ENCODE results near the gene MAPRE3. TPM values are rescaled to one million over a fixed set of nuclear protein-coding genes. Genes with fewer than 3 reads are reported as not detected.

The MAPRE3 gene
- total and polyA plus RNA-seq, 10 donors = 5.2 to 17.9 (median 11.9) TPM

DNA sequence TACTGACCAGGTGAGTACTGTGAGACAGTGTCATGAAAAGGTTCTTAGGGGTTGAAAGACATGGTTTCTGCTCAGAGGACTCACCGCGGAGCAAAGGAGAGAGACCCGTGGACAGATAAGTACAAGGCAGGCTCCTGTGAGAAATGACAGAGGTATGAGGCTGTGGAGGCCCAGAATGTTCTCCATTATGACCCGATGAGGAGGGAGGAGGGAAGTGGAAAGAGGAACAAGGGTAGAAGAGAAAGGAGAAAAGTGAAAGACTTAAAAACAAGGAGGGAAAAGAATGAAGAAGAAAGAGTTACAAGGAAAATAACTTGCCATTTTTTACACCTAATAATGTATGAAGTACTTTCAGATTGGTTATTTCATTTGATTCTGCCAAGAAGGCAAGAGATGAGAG is 29.8 kb downstream of the MAPRE3 start:
- H3K4me1 ChIP-seq = peaks cover 0 to 4% (median 0%) of the 10 kb centered on the region in 6 donors
- H3K36me3 ChIP-seq = no peaks in the 10 kb centered on the region
- TF ChIP-seq, protein P1, sequence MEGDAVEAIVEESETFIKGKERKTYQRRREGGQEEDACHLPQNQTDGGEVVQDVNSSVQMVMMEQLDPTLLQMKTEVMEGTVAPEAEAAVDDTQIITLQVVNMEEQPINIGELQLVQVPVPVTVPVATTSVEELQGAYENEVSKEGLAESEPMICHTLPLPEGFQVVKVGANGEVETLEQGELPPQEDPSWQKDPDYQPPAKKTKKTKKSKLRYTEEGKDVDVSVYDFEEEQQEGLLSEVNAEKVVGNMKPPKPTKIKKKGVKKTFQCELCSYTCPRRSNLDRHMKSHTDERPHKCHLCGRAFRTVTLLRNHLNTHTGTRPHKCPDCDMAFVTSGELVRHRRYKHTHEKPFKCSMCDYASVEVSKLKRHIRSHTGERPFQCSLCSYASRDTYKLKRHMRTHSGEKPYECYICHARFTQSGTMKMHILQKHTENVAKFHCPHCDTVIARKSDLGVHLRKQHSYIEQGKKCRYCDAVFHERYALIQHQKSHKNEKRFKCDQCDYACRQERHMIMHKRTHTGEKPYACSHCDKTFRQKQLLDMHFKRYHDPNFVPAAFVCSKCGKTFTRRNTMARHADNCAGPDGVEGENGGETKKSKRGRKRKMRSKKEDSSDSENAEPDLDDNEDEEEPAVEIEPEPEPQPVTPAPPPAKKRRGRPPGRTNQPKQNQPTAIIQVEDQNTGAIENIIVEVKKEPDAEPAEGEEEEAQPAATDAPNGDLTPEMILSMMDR (IDR thresholded peaks at IDR 0.05 in 8 of 11, conservative IDR thresholded peaks at IDR 0.05 in 3 of 11) = no peak
- TF ChIP-seq POLR2AphosphoS5 (IDR thresholded peaks at IDR 0.05) (no peak), POLR2A (IDR thresholded peaks at IDR 0.05) (no peak)
- no peak overlapping the region for H3K4me3 ChIP-seq
- no peak overlapping the region for H3K27ac ChIP-seq
- intact Hi-C loops (cut with DNase I; ENCODE audit: low total_unique reads) = no loop called here
- DNase-seq = no peak
- 62 to 71% (median 66%) methylated on average over 4 of the region's 4 CpGs for WGBS, 5 donors
- no peaks in the 10 kb centered on the region for H3K27me3 ChIP-seq (replicated peaks in 1 of 7)
- no peaks in the 10 kb centered on the region for H3K9me3 ChIP-seq

DNA sequence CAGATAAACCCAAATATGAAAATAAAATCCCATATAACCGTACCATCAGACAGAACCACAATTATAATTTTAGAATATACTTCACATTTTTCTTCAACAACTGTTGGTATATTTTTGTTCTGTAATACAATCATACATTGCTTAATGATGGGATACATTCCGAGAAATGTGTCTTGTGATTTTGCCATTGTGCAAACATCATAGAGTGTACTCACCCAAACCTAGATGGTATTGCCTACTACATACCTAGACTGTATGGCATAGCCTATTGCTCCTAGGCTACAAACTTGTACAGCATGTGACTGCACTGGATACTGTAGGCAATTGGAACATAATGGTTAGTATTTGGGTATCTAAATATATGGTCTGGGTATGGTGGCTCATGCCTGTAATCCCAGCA is 30.6 kb downstream of the MAPRE3 start:
- Histone ChIP-seq H3K36me3 (no peaks in the 10 kb centered on the region), H3K4me3 (no peak overlapping the region), H3K27me3 (replicated peaks in 1 of 7) (no peaks in the 10 kb centered on the region), H3K27ac (no peak overlapping the region), H3K9me3 (no peaks in the 10 kb centered on the region), H3K4me1 (peaks cover 0 to 4% (median 0%) of the 10 kb centered on the region in 6 donors)
- 92 to 98% (median 95%) methylated on average over 2 of the region's 2 CpGs for WGBS, 5 donors
- TF ChIP-seq POLR2A (IDR thresholded peaks at IDR 0.05) = no peak
- TF ChIP-seq POLR2AphosphoS5 (IDR thresholded peaks at IDR 0.05) = no peak
- TF ChIP-seq, protein P1 (IDR thresholded peaks at IDR 0.05 in 8 of 11, conservative IDR thresholded peaks at IDR 0.05 in 3 of 11) = no peak
- DNase-seq = no peak
- intact Hi-C loops (cut with DNase I; ENCODE audit: low total_unique reads) = no loop called here

DNA sequence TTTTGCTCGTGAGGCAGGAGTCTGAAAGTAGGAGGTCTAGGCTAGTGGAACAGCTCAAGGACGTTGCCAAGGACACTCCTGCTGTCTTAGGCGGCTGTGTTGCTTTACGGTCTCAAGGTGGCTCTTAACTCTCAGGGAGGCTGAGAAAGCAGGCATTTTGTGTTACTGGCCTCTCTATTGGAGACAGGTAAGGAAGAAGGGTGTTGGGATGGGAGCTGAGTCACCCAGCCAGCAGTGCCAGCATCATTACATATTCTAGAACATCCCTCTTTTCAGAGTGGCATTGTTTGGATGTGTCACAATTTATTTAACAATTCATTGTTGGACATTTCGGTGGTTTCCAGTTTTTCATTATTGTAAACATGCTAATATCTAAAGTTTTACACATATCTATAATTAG is 31.5 kb downstream of the MAPRE3 start:
- WGBS, 5 donors = 65 to 82% (median 76%) methylated on average over 5 of the region's 5 CpGs
- H3K27me3 ChIP-seq (replicated peaks in 1 of 7) = no peaks in the 10 kb centered on the region
- no peaks in the 10 kb centered on the region for H3K36me3 ChIP-seq
- H3K4me3 ChIP-seq = no peak overlapping the region
- H3K4me1 ChIP-seq = peaks cover 0 to 4% (median 0%) of the 10 kb centered on the region in 6 donors
- DNase-seq = no peak
- H3K9me3 ChIP-seq = no peaks in the 10 kb centered on the region
- TF ChIP-seq, protein P1 (IDR thresholded peaks at IDR 0.05 in 8 of 11, conservative IDR thresholded peaks at IDR 0.05 in 3 of 11) = no peak
- no peak for TF ChIP-seq POLR2AphosphoS5 (IDR thresholded peaks at IDR 0.05)
- TF ChIP-seq POLR2A (IDR thresholded peaks at IDR 0.05) = no peak
- intact Hi-C loops (cut with DNase I; ENCODE audit: low total_unique reads) = no loop called here
- H3K27ac ChIP-seq = no peak overlapping the region

DNA sequence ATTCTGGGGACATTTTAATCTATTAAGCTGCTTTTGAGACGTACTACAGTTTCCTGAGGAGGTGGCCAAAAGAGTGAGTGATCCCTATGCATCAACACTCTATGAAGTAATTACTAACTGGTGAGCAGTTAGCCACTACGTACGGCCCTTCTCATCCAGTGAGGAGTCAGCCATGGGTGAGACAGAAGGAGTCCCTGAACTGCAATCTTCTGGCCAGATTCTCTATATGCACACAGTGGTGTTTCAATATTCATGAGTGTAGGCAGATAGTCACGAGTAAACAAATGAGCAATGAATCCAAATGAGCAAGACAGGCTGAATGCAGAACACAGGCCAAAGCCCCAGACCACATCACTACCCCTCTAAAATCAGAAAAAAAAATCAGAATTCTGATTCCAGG is 32.6 kb downstream of the MAPRE3 start:
- TF ChIP-seq, protein P1 (IDR thresholded peaks at IDR 0.05 in 8 of 11, conservative IDR thresholded peaks at IDR 0.05 in 3 of 11) = no peak
- TF ChIP-seq POLR2AphosphoS5 (IDR thresholded peaks at IDR 0.05) = no peak
- TF ChIP-seq POLR2A (IDR thresholded peaks at IDR 0.05) = no peak
- Histone ChIP-seq H3K36me3 (no peaks in the 10 kb centered on the region), H3K27me3 (replicated peaks in 1 of 7) (no peaks in the 10 kb centered on the region), H3K4me1 (peaks cover 0 to 5% (median 0%) of the 10 kb centered on the region in 6 donors), H3K9me3 (no peaks in the 10 kb centered on the region), H3K4me3 (no peak overlapping the region), H3K27ac (no peak overlapping the region)
- intact Hi-C loops (cut with DNase I; ENCODE audit: low total_unique reads) = no loop called here
- 87 to 92% (median 90%) methylated on average over 4 of the region's 4 CpGs for WGBS, 5 donors
- DNase-seq = no peak
